ENCODE results near the gene RDX.

DNA sequence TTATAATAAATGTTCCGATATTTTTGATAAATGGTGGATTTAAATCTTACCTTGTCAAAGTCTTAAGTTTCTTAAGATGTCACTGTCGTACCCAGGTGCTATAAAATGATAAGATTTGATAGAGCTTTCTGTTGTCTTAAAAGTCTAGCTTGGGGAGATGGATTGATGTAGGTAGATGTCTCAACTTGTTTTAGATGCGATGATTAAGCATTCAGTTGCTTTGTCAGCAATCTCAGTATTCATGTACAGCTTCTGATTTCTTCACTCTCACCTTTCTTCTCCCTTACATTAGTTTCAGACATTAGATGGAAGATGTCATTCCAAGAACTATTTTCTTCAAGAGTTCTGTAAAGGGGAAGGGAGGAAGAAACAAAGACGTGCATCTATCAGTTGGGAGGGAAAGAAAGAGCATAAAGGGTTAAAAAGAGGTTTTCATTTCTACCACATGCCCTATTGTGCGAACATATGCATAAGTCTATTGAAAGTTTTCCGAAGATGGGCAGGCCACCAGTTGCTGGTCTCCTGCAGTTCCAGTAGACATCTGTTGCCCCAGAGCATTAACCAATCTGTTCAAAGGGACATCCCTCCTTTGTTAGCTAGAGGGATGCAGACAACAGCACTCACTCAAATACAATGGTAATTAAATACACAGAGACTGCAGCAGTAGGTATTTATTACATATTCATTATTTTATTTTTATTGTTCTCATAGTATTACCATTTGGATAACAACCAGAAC, 164.9 kb downstream of the RDX start:
- no peak for TF ChIP-seq CTCF (IDR thresholded peaks at IDR 0.05)
- no peak for TF ChIP-seq EZH2 (IDR thresholded peaks at IDR 0.05; ENCODE audit: borderline replicate concordance, insufficient read depth, low read depth, low read length, poor library complexity, severe bottlenecking)
